GM12878 (cell line): ENCODE data around the gene WNK2. TPM values are rescaled to one million over a fixed set of nuclear protein-coding genes. Genes with fewer than 3 reads are reported as not detected.

Experiments used
- ATAC-seq: fragments of 200-7000 bp; cut with Tn5 transposase; 3 replicates; pipeline ENCODE4 v1.9.1; 2020; ENCODE audit warnings: mild to moderate bottlenecking, moderate library complexity
- BruUV-seq: library from RNA; stranded (reverse); fragments of 400-500 nt; replicated peaks from 2 replicates; lab custom pipeline; 2021; lab: Mats Ljungman, UMichigan
- CTCF ChIA-PET: fragments of 300-600 bp; sonication (Branson Sonifier 250); formaldehyde crosslinking; extraction: SDS; loops from one replicate; lab custom pipeline; 2021; ENCODE audit warnings: inconsistent platforms; lab: Yijun Ruan, JAX
- POLR2A ChIA-PET: fragments of 350-600 bp; formaldehyde crosslinking; extraction: SDS; loops from one replicate; lab custom pipeline; 2021; ENCODE audit warnings: inconsistent platforms; lab: Charles Lee
- RAD21 ChIA-PET: fragments of 300-600 bp; sonication (Branson Sonifier 250); formaldehyde crosslinking; loops from one replicate; lab custom pipeline; 2023; ENCODE audit warnings: antibody characterized with exemption; ENCODE audit not compliant: unreplicated experiment; lab: Charles Lee
- SMC1A ChIA-PET: fragments of 300-600 bp; sonication (Branson Sonifier 250); formaldehyde crosslinking; loops from one replicate; lab custom pipeline; 2023; ENCODE audit not compliant: unreplicated experiment, uncharacterized antibody; lab: Charles Lee
- DNase-seq: peaks from one replicate; pipeline ENCODE4 v3.0.0-alpha.2; 2011; ENCODE audit warnings: low read depth, low spot score
- FAIRE-seq: peaks from 3 replicates; lab custom pipeline; 2011; peaks lifted over from hg19 to GRCh38; lab: Jason Lieb, UNC
- H2AFZ ChIP-seq: 2 replicates; pipeline ENCODE4 v1.6.0; 2011; ENCODE audit warnings: low read depth, low read length, control low read depth; ENCODE audit not compliant: control insufficient read depth
- H3K27ac ChIP-seq: 2 replicates; pipeline ENCODE4 v1.5.1; 2011; ENCODE audit warnings: control low read depth; ENCODE audit not compliant: control insufficient read depth, insufficient read depth
- H3K27me3 ChIP-seq, 2 experiments: replicated peaks in 1 of 2; 2 replicates each; pipeline versions ENCODE4 v1.6.0 to v1.6.1; 2011; ENCODE audit warnings: low read length in 1 of 2; ENCODE audit not compliant: control insufficient read depth in 2 of 2, insufficient read depth in 2 of 2
- H3K36me3 ChIP-seq, 2 experiments: 2 replicates each; pipeline ENCODE4 v1.5.1; 2011; ENCODE audit warnings: low read length in 1 of 2; ENCODE audit not compliant: control insufficient read depth in 2 of 2, insufficient read depth in 2 of 2
- H3K4me1 ChIP-seq: 2 replicates; pipeline ENCODE4 v1.6.1; 2011; ENCODE audit warnings: mild to moderate bottlenecking, low read length, moderate library complexity, mixed read lengths; ENCODE audit not compliant: control insufficient read depth, insufficient read depth
- H3K4me2 ChIP-seq: 2 replicates; pipeline ENCODE4 v1.6.0; 2011; ENCODE audit warnings: control low read depth; ENCODE audit not compliant: control insufficient read depth, insufficient read depth
- H3K4me3 ChIP-seq: fragments of 200-600 bp; sonication (generic); 2 replicates; pipeline ENCODE4 v1.5.1; 2016
- H3K79me2 ChIP-seq: 2 replicates; pipeline ENCODE4 v1.6.0; 2011; ENCODE audit warnings: low read length; ENCODE audit not compliant: control insufficient read depth, insufficient read depth
- H3K9ac ChIP-seq: 2 replicates; pipeline ENCODE4 v1.8.0; 2011; ENCODE audit warnings: low read length, control low read depth, mixed read lengths; ENCODE audit not compliant: control insufficient read depth, insufficient read depth
- H3K9me3 ChIP-seq: replicated peaks from 3 replicates; pipeline ENCODE4 v1.5.1; 2011; ENCODE audit warnings: mild to moderate bottlenecking, low read length; ENCODE audit not compliant: control insufficient read depth, insufficient read depth
- H4K20me1 ChIP-seq: 2 replicates; pipeline ENCODE4 v1.6.0; 2011; ENCODE audit not compliant: control insufficient read depth, insufficient read depth
- BCLAF1 ChIP-seq: fragments of 450-650 bp; IDR thresholded peaks from 2 replicates; pipeline ENCODE4 v1.6.1; 2017; ENCODE audit warnings: antibody characterized with exemption, mild to moderate bottlenecking, moderate library complexity
- BHLHE40 ChIP-seq, 2 experiments: fragments of 450-650 bp in 1 of 2; IDR thresholded peaks; 2 replicates each; pipeline ENCODE4 v1.6.1; 2011 to 2017; ENCODE audit warnings: low read depth in 2 of 2, borderline replicate concordance in 1 of 2, improper control_type of control experiment in 1 of 2, low read length in 1 of 2, mild to moderate bottlenecking in 1 of 2
- RAD21 ChIP-seq: IDR thresholded peaks from 2 replicates; pipeline ENCODE4 v1.6.1; 2011; ENCODE audit warnings: mild to moderate bottlenecking, low read depth, low read length, moderate library complexity; ENCODE audit not compliant: insufficient read depth
- WGBS: methylation state at CpG from one replicate; pipeline ENCODE4 v1.1.6; 2016; ENCODE audit warnings: low lambda C conversion rate; ENCODE audit not compliant: insufficient replicate concordance, insufficient coverage; ENCODE audit errors: missing lambda C conversion rate; 5-methylcytosine and 5-hydroxymethylcytosine counted together
- in situ Hi-C: fragments of 300-500 bp; cut with MboI; formaldehyde crosslinking; loops from 9 replicates; pipeline ENCODE4 v1.14.3; 2018; ENCODE audit warnings: mixed read lengths
- intact Hi-C: fragments of 100-400 bp; cut with micrococcal nuclease; formaldehyde crosslinking; loops from one replicate; pipeline ENCODE4 v1.14.2; 2022; ENCODE audit not compliant: unreplicated experiment
- polyA plus RNA-seq, 11 experiments: library from polyadenylated mRNA; depleted of rRNA in 4 of 11; unstranded in 6 of 11; stranded (reverse) in 5 of 11; fragments of >200 nt; fragmentation: Nextera tagmentation in 4 of 11; fragmentation: Illumina TruSeq in 1 of 11; extraction: Ambion mirVana in 4 of 11; extraction: Trizol in 1 of 11; gene quantifications; 1 replicate in 1 of 11; 2 replicates in 10 of 11; pipeline versions ENCODE4 v1.2.1 to v1.2.3, GENCODE V29; 2011 to 2016; ENCODE audit warnings: inconsistent platforms in 2 of 11, missing spikeins in 2 of 11, low read depth in 1 of 11
- total RNA-seq, 4 experiments: library from RNA; depleted of rRNA in 3 of 4; stranded (reverse); fragments of >200 nt in 3 of 4; fragmentation: Illumina TruSeq in 1 of 4; extraction: Trizol in 1 of 4; gene quantifications; 2 replicates each; pipeline versions ENCODE4 v1.2.1 to v1.2.3, GENCODE V29; 2013 to 2021
- TF ChIP-seq, protein P1 (sequence below), 3 experiments: IDR thresholded peaks in 2 of 3; conservative IDR thresholded peaks in 1 of 3; 2 replicates each; pipeline ENCODE4 v1.5.1; 2011; ENCODE audit warnings: low read depth in 3 of 3, low read length in 3 of 3, mild to moderate bottlenecking in 3 of 3, control low read depth in 2 of 3, moderate library complexity in 2 of 3, inconsistent platforms in 1 of 3, mixed read lengths in 1 of 3; ENCODE audit not compliant: control insufficient read depth in 2 of 3, insufficient read depth in 1 of 3; ENCODE audit errors: extremely low read depth in 1 of 3

WNK2 gene
- total and polyA plus RNA-seq, 10 of the 15 experiments (the other 5 are each of a cell fraction or from before 2014, with no cell fraction given) = 0.15 TPM; not detected in 9

- TF ChIP-seq, protein P1, sequence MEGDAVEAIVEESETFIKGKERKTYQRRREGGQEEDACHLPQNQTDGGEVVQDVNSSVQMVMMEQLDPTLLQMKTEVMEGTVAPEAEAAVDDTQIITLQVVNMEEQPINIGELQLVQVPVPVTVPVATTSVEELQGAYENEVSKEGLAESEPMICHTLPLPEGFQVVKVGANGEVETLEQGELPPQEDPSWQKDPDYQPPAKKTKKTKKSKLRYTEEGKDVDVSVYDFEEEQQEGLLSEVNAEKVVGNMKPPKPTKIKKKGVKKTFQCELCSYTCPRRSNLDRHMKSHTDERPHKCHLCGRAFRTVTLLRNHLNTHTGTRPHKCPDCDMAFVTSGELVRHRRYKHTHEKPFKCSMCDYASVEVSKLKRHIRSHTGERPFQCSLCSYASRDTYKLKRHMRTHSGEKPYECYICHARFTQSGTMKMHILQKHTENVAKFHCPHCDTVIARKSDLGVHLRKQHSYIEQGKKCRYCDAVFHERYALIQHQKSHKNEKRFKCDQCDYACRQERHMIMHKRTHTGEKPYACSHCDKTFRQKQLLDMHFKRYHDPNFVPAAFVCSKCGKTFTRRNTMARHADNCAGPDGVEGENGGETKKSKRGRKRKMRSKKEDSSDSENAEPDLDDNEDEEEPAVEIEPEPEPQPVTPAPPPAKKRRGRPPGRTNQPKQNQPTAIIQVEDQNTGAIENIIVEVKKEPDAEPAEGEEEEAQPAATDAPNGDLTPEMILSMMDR (IDR thresholded peaks at IDR 0.05 in 2 of 3, conservative IDR thresholded peaks at IDR 0.05 in 1 of 3; ENCODE audit: control insufficient read depth in 2 of 3, extremely low read depth in 1 of 3, insufficient read depth in 1 of 3, low read depth in 3 of 3, low read length in 3 of 3) = no peak
Observed at GRCh38 chr9:93295456-93296076, 111.6 kb downstream of the WNK2 start (continued).

GRCh38 chr9:93296889-93297480, 113.0 kb downstream of the WNK2 start:
- CTCF ChIA-PET = no interaction called here
- H3K27ac ChIP-seq = no peak overlapping the region
- H3K36me3 ChIP-seq = no peaks in the 10 kb centered on the region
- FAIRE-seq = no peak
- H4K20me1 ChIP-seq = no peaks in the 10 kb centered on the region
- no peak for DNase-seq
- no peaks in the 10 kb centered on the region for H3K79me2 ChIP-seq
- H2AFZ ChIP-seq = no peak overlapping the region
- no peaks in the 10 kb centered on the region; a peak in 2 of 4 replicates for H3K27me3 ChIP-seq
- no peaks in the 10 kb centered on the region for H3K9me3 ChIP-seq
- intact Hi-C loops (no loop called here), in situ Hi-C loops (no loop called here)
- H3K9ac ChIP-seq = no peak overlapping the region
- H3K4me3 ChIP-seq = no peak overlapping the region
- POLR2A ChIA-PET = no interaction called here
- no TSS peak for BruUV-seq
- ATAC-seq = no peak
- WGBS = 7% methylated on average over 5 of the region's 17 CpGs
- SMC1A ChIA-PET = no interaction called here
- RAD21 ChIA-PET = no interaction called here
- no peak overlapping the region for H3K4me2 ChIP-seq
- no peaks in the 10 kb centered on the region for H3K4me1 ChIP-seq
- TF ChIP-seq BHLHE40 (IDR thresholded peaks at IDR 0.05; ENCODE audit: borderline replicate concordance in 1 of 2, low read depth in 2 of 2, low read length in 1 of 2) (no peak), BCLAF1 (no peak), RAD21 (no peak)
- TF ChIP-seq, all 136 proteins: peak for 0
